ENCODE data around the gene BMP4.

BMP4 gene

DNA sequence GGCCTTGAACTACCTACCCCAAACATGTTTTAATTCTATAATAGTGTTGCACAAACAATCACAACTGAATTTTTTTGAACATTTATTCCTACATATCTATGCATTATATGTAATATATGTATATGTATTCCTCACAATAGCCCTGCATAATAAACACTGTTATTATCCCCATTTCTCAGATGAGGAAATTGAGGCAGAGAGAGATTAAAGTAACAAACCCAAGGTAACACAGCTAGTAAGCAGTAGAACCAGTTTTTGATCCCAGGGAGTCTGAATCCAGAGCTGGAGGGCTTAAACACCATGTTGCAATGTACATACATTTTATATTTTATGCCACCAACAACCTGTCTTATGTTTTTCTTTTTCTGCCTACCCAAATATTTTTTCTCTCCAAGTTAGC lies 26.5 kb upstream of the BMP4 start:
- peaks cover 36% of the 10 kb centered on the region for H3K9me3 ChIP-seq (ENCODE audit: insufficient read depth, low read depth, low read length)
- H3K4me1 ChIP-seq (ENCODE audit: insufficient read depth, low read length), result peaks cover 52% of the 10 kb centered on the region
- H3K9ac ChIP-seq (ENCODE audit: low read depth, low read length), result no peak overlapping the region
- H3K4me3 ChIP-seq (ENCODE audit: low read length), result no peak overlapping the region
- H3K27me3 ChIP-seq (ENCODE audit: insufficient read depth, low read length), result no peaks in the 10 kb centered on the region
- H3K27ac ChIP-seq (ENCODE audit: low read depth, low read length), result peak overlapping the region; percentile 85; the same call in 1 of the 2 replicates
- H3K36me3 ChIP-seq (ENCODE audit: insufficient read depth, low read length), result no peaks in the 10 kb centered on the region

- 10% methylated on average over 2 of the region's 2 CpGs for WGBS
- Histone ChIP-seq H3K9me3 (ENCODE audit: insufficient read depth, low read depth, low read length) (peaks cover 36% of the 10 kb centered on the region), H3K4me3 (ENCODE audit: low read length) (0 out of 2 replicates have a peak overlapping the region, but pooled peaks have one; percentile 3), H3K4me1 (ENCODE audit: insufficient read depth, low read length) (peaks cover 57% of the 10 kb centered on the region), H3K27ac (ENCODE audit: low read depth, low read length) (peak overlapping the region; percentile 85; the same call in 1 of the 2 replicates), H3K27me3 (ENCODE audit: insufficient read depth, low read length) (no peaks in the 10 kb centered on the region), H3K36me3 (ENCODE audit: insufficient read depth, low read length) (no peaks in the 10 kb centered on the region), H3K9ac (ENCODE audit: low read depth, low read length) (peak overlapping the region; percentile 33; the same call in 1 of the 2 replicates)
Measured at GRCh38 chr14:53982546-53982945, 25.9 kb upstream of the BMP4 start.

- peaks cover 17% of the 10 kb centered on the region for H3K9me3 ChIP-seq (ENCODE audit: insufficient read depth, low read depth, low read length)
- no peaks in the 10 kb centered on the region for H3K27me3 ChIP-seq (ENCODE audit: insufficient read depth, low read length)
- peak overlapping the region; percentile 58; the same call in 1 of the 2 replicates for H3K27ac ChIP-seq (ENCODE audit: low read depth, low read length)
- H3K4me3 ChIP-seq (ENCODE audit: low read length), result no peak overlapping the region
- 62% methylated on average over 6 of the region's 7 CpGs for WGBS
- peaks cover 65% of the 10 kb centered on the region for H3K4me1 ChIP-seq (ENCODE audit: insufficient read depth, low read length)
- H3K36me3 ChIP-seq (ENCODE audit: insufficient read depth, low read length), result no peaks in the 10 kb centered on the region
- no peak overlapping the region for H3K9ac ChIP-seq (ENCODE audit: low read depth, low read length)
Measured at GRCh38 chr14:53979747-53980642, 23.4 kb upstream of the BMP4 start.

DNA sequence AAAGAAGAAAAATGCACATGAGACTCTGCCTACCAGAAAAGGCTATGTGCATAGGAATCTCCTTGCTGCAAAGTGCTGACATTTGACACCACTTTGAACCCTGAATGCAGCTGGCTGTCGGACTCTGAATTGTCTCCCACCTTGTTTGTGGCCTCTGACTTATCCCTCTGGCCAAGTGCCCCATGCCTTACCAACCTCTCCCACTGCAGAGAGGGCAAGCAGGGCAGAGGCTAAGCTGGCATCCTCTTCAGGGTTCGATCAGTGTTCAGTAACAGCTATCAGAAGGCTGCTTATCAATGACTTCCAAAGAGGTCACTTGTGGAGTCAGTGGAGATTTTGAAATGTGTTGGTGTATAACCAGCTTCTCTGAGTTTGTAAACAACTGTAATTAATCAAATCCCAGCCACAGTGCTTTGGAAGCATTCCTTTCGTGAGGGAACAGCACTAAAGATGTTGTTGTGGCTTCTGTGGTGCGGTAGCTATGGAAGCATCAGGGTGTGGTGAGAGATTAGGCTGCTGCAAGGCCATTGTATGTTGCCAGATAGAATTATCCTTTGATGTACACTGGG lies 22.6 kb upstream of the BMP4 start:
- Histone ChIP-seq H3K27me3 (ENCODE audit: insufficient read depth, low read length) (no peaks in the 10 kb centered on the region), H3K9ac (ENCODE audit: low read depth, low read length) (peak overlapping the region; percentile 24; the same call in 1 of the 2 replicates), H3K36me3 (ENCODE audit: insufficient read depth, low read length) (no peaks in the 10 kb centered on the region), H3K4me1 (ENCODE audit: insufficient read depth, low read length) (peaks cover 65% of the 10 kb centered on the region), H3K27ac (ENCODE audit: low read depth, low read length) (peak overlapping the region; percentile 53; the same call in 1 of the 2 replicates), H3K9me3 (ENCODE audit: insufficient read depth, low read depth, low read length) (peaks cover 9% of the 10 kb centered on the region), H3K4me3 (ENCODE audit: low read length) (no peak overlapping the region; the same call in 1 of the 2 replicates)
- WGBS, result 33% methylated on average over 4 of the region's 4 CpGs

DNA sequence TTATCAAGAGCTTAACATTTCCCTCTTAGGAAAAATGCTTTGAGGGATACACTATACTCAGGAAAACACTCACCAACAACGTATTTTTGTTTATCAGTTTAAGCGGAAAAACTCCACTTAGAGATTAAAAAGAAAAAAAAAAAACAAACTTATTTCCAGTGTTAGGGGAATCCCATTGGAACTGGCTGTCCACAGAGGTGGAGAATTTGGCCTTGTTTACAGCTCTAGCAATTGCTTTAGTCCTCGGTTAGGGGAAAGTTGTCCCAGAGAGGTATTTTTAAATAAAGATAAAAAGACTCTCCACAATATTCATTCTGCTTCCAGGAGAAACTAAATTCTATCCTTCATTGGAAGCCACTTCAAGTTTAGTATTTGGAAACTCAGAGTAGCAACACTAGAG lies 21.6 kb upstream of the BMP4 start:
- H3K27ac ChIP-seq (ENCODE audit: low read depth, low read length), result peak overlapping the region; percentile 53; the same call in 1 of the 2 replicates
- no peaks in the 10 kb centered on the region for H3K27me3 ChIP-seq (ENCODE audit: insufficient read depth, low read length)
- no peaks in the 10 kb centered on the region for H3K9me3 ChIP-seq (ENCODE audit: insufficient read depth, low read depth, low read length)
- 69% methylated on average over 2 of the region's 3 CpGs for WGBS
- H3K9ac ChIP-seq (ENCODE audit: low read depth, low read length), result no peak overlapping the region
- H3K4me1 ChIP-seq (ENCODE audit: insufficient read depth, low read length), result peaks cover 58% of the 10 kb centered on the region
- H3K36me3 ChIP-seq (ENCODE audit: insufficient read depth, low read length), result no peaks in the 10 kb centered on the region
- no peak overlapping the region for H3K4me3 ChIP-seq (ENCODE audit: low read length)

DNA sequence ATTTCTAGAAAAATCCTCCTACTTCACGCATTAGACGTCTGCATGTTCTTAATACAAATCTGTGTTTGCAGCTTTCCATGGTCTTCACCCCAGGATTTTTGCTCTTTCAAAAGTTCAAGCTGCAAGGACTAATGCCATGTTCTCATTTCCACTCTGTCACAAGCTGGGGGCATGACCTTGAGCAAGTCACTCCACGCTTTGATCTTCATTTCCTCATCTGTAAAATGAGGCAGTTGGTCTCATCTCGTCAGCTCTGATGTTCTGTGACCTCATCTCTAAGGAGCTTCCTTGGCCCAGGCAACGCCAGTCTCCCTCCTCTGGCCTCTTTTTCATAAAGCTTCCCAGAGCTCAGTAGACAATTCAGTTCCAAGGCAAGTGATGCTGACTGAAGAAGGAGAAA lies 18.8 kb upstream of the BMP4 start:
- Histone ChIP-seq H3K4me3 (ENCODE audit: low read length) (no peak overlapping the region), H3K36me3 (ENCODE audit: insufficient read depth, low read length) (no peaks in the 10 kb centered on the region), H3K9me3 (ENCODE audit: insufficient read depth, low read depth, low read length) (no peaks in the 10 kb centered on the region), H3K9ac (ENCODE audit: low read depth, low read length) (no peak overlapping the region), H3K27ac (ENCODE audit: low read depth, low read length) (no peak overlapping the region), H3K4me1 (ENCODE audit: insufficient read depth, low read length) (peaks cover 34% of the 10 kb centered on the region), H3K27me3 (ENCODE audit: insufficient read depth, low read length) (no peaks in the 10 kb centered on the region)
- WGBS, result 95% methylated on average over 5 of the region's 5 CpGs

DNA sequence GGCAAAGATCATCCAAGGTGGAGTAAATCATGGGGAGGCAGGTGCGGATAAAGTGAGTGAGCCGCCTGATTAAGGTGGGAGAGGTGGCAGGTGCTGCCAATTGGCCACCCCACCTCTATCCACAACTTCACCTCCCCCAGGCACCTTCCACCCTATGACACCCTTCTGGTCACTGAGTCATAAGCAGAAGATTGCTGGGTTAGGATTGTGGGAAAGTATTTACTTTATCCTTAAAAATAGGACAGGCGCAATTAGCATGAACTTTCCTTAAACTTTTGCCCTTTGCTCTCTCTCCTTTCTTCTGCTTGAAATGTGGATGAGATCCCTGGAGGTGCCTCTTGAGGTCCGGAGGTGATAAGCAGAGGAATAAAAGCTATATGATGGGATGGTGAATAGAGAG lies 14.9 kb upstream of the BMP4 start:
- no peaks in the 10 kb centered on the region for H3K36me3 ChIP-seq (ENCODE audit: insufficient read depth, low read length)
- no peak overlapping the region for H3K9ac ChIP-seq (ENCODE audit: low read depth, low read length)
- 96% methylated on average over 2 of the region's 4 CpGs for WGBS

GRCh38 chr14:53969326-53969725 lies 12.7 kb upstream of the BMP4 start:
- no peaks in the 10 kb centered on the region for H3K36me3 ChIP-seq (ENCODE audit: insufficient read depth, low read length)
- H3K9ac ChIP-seq (ENCODE audit: low read depth, low read length), result no peak overlapping the region
- peaks cover 25% of the 10 kb centered on the region for H3K4me1 ChIP-seq (ENCODE audit: insufficient read depth, low read length)
- H3K4me3 ChIP-seq (ENCODE audit: low read length), result no peak overlapping the region
- H3K27ac ChIP-seq (ENCODE audit: low read depth, low read length), result no peak overlapping the region
- peaks cover 5% of the 10 kb centered on the region; the same call in 1 of the 2 replicates for H3K27me3 ChIP-seq (ENCODE audit: insufficient read depth, low read length)
- no peaks in the 10 kb centered on the region for H3K9me3 ChIP-seq (ENCODE audit: insufficient read depth, low read depth, low read length)

More for the DNA sequence above, 14.9 kb upstream of the BMP4 start:
- no peak overlapping the region for H3K4me3 ChIP-seq (ENCODE audit: low read length)
- no peaks in the 10 kb centered on the region for H3K9me3 ChIP-seq (ENCODE audit: insufficient read depth, low read depth, low read length)
- H3K27me3 ChIP-seq (ENCODE audit: insufficient read depth, low read length), result no peaks in the 10 kb centered on the region
- H3K27ac ChIP-seq (ENCODE audit: low read depth, low read length), result no peak overlapping the region
- H3K4me1 ChIP-seq (ENCODE audit: insufficient read depth, low read length), result peaks cover 7% of the 10 kb centered on the region

DNA sequence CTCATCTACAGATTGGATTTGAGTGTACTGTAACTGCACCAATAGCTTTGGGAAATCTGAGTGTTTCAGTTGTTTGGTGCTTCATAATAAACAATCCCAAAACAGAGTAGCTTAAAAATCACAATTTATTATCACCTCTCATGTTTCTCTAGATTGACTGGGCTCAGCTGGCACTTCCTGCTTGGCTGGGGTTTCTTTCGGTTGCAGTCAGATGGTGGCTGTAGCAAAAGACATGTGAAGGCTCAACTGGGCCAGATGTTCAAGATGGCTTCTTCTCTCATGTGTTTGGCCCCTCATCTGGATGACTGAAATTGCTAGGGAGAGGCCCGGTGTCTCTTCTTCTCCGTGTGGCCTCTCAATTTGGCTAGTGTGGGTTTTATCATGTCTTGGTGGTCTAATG lies 12.1 kb upstream of the BMP4 start:
- Histone ChIP-seq H3K36me3 (ENCODE audit: insufficient read depth, low read length) (no peaks in the 10 kb centered on the region), H3K4me3 (ENCODE audit: low read length) (no peak overlapping the region), H3K9me3 (ENCODE audit: insufficient read depth, low read depth, low read length) (no peaks in the 10 kb centered on the region), H3K27me3 (ENCODE audit: insufficient read depth, low read length) (peaks cover 11% of the 10 kb centered on the region), H3K27ac (ENCODE audit: low read depth, low read length) (no peak overlapping the region), H3K4me1 (ENCODE audit: insufficient read depth, low read length) (peaks cover 25% of the 10 kb centered on the region), H3K9ac (ENCODE audit: low read depth, low read length) (no peak overlapping the region)
- 69% methylated on average over 3 of the region's 3 CpGs for WGBS

- 93% methylated on average over 2 of the region's 2 CpGs for WGBS
- Histone ChIP-seq H3K27me3 (ENCODE audit: insufficient read depth, low read length) (peaks cover 23% of the 10 kb centered on the region), H3K4me3 (ENCODE audit: low read length) (no peak overlapping the region), H3K4me1 (ENCODE audit: insufficient read depth, low read length) (peaks cover 25% of the 10 kb centered on the region), H3K36me3 (ENCODE audit: insufficient read depth, low read length) (no peaks in the 10 kb centered on the region), H3K9me3 (ENCODE audit: insufficient read depth, low read depth, low read length) (no peaks in the 10 kb centered on the region), H3K9ac (ENCODE audit: low read depth, low read length) (no peak overlapping the region), H3K27ac (ENCODE audit: low read depth, low read length) (no peak overlapping the region)
Measured at GRCh38 chr14:53967606-53968005, 11.0 kb upstream of the BMP4 start.

GRCh38 chr14:53964249-53964648 lies 7.6 kb upstream of the BMP4 start:
- 74% methylated on average over 4 of the region's 4 CpGs for WGBS
- no peaks in the 10 kb centered on the region for H3K36me3 ChIP-seq (ENCODE audit: insufficient read depth, low read length)
- H3K4me1 ChIP-seq (ENCODE audit: insufficient read depth, low read length), result peaks cover 22% of the 10 kb centered on the region
- no peak overlapping the region for H3K4me3 ChIP-seq (ENCODE audit: low read length)
- peaks cover 45% of the 10 kb centered on the region for H3K27me3 ChIP-seq (ENCODE audit: insufficient read depth, low read length)
- H3K9ac ChIP-seq (ENCODE audit: low read depth, low read length), result no peak overlapping the region
- H3K27ac ChIP-seq (ENCODE audit: low read depth, low read length), result no peak overlapping the region
- no peaks in the 10 kb centered on the region for H3K9me3 ChIP-seq (ENCODE audit: insufficient read depth, low read depth, low read length)

Data from HUES64 (cell line).